ENCODE results near the gene PHACTR3. TPM values are rescaled to one million over a fixed set of nuclear protein-coding genes. Genes with fewer than 3 reads are reported as not detected.

PHACTR3 gene
- total and polyA plus RNA-seq, 2 experiments from 2014 or later = 0.45 to 0.61 TPM

DNA sequence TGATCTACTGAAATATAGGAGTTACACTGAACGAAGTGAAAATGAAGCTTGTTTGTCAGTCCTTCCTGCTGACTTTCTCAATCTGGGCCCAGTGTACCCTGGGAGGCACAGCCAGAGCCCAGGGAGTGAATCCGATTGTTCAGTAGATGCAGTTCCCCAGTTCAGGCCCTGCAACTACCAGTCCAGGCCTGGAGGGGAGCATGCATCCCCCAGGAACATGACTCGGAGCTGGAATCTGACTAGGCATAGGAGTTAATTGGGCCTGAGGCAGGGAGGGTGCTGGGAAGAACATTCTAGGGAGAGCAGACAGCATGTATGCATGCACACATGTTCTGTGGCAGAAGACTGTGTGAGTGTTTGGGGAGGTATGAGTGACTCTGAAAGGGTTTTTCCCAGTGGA is 42.1 kb downstream of the PHACTR3 start:
- Mint-ChIP-seq H3K9me3 (peaks cover 31% of the 10 kb centered on the region), H3K27me3 (ENCODE audit: insufficient read depth, low read depth, poor library complexity) (peaks cover 10% of the 10 kb centered on the region), H3K4me3 (no peak overlapping the region), H3K27ac (no peak overlapping the region), H3K4me1 (no peaks in the 10 kb centered on the region), H3K36me3 (ENCODE audit: low read depth) (peaks cover 11% of the 10 kb centered on the region)
- ATAC-seq (no peak), DNase-seq (ENCODE audit: low spot score) (no peak)
- H3F3A ChIP-seq (replicated peaks; ENCODE audit: low read depth) = no peaks in the 10 kb centered on the region
- TF ChIP-seq ZNF114 (CRISPR knock-in tag; IDR thresholded peaks at IDR 0.05) (no peak), EZH2phosphoT487 (IDR thresholded peaks at IDR 0.05; ENCODE audit: unreplicated experiment) (no peak), EZH2 (IDR thresholded peaks at IDR 0.05; ENCODE audit: low read depth, unreplicated experiment) (no peak)
- peaks cover 8% of the 10 kb centered on the region; the same call in 1 of the 2 replicates for H3K27me3 ChIP-seq (ENCODE audit: insufficient read depth)
- H4K20me1 ChIP-seq (replicated peaks; ENCODE audit: insufficient read depth) = no peaks in the 10 kb centered on the region
- no peak overlapping the region for H3K4me3 ChIP-seq
- H2AFZ ChIP-seq = no peak overlapping the region
- no peaks in the 10 kb centered on the region for H3K9me2 ChIP-seq (ENCODE audit: insufficient read depth)
- H3K79me2 ChIP-seq (replicated peaks; ENCODE audit: insufficient read depth) = no peaks in the 10 kb centered on the region
- H3K4me2 ChIP-seq = no peak overlapping the region
- H3K27ac ChIP-seq (ENCODE audit: low read depth) = no peak overlapping the region
- no peaks in the 10 kb centered on the region for H3K4me1 ChIP-seq (ENCODE audit: insufficient read depth)
- H3K36me3 ChIP-seq (ENCODE audit: insufficient read depth) = no peaks in the 10 kb centered on the region

DNA sequence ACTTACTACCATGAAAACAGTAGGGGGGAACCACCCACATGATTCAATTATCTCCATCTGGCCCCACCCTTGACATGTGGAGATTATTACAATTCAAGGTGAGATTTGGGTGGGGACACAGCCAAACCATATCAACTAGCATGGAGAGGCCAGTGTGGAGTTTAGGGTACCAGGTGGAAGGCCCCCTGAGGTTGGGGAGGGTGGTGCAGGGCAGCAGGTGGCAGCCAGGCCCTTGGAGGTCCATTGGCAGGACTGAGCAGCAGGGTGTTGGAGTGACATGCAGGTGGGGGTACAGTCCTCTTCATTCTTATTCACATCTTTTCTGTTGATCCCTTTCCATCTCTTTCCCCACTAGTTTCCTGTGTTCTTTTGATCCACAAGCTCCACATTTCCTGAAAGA is 42.9 kb downstream of the PHACTR3 start:
- Mint-ChIP-seq H3K9me3 (peaks cover 31% of the 10 kb centered on the region), H3K27ac (no peak overlapping the region), H3K27me3 (ENCODE audit: insufficient read depth, low read depth, poor library complexity) (peaks cover 11% of the 10 kb centered on the region), H3K36me3 (ENCODE audit: low read depth) (peaks cover 11% of the 10 kb centered on the region), H3K4me3 (no peak overlapping the region), H3K4me1 (no peaks in the 10 kb centered on the region)
- Histone ChIP-seq H3F3A (replicated peaks; ENCODE audit: low read depth) (no peaks in the 10 kb centered on the region), H3K4me3 (no peak overlapping the region), H3K27me3 (ENCODE audit: insufficient read depth) (peaks cover 8% of the 10 kb centered on the region; the same call in 1 of the 2 replicates), H3K4me1 (ENCODE audit: insufficient read depth) (no peaks in the 10 kb centered on the region), H4K20me1 (replicated peaks; ENCODE audit: insufficient read depth) (no peaks in the 10 kb centered on the region), H2AFZ (no peak overlapping the region), H3K36me3 (ENCODE audit: insufficient read depth) (no peaks in the 10 kb centered on the region), H3K79me2 (replicated peaks; ENCODE audit: insufficient read depth) (no peaks in the 10 kb centered on the region), H3K9me2 (ENCODE audit: insufficient read depth) (no peaks in the 10 kb centered on the region), H3K27ac (ENCODE audit: low read depth) (no peak overlapping the region), H3K4me2 (no peak overlapping the region)
- DNase-seq (ENCODE audit: low spot score) (no peak), ATAC-seq (no peak)
- TF ChIP-seq POLR2AphosphoS5 (IDR thresholded peaks at IDR 0.05; ENCODE audit: low read depth) (no peak), JUNB (IDR thresholded peaks at IDR 0.05; ENCODE audit: unreplicated experiment) (no peak), ZNF331 (CRISPR knock-in tag; IDR thresholded peaks at IDR 0.05; ENCODE audit: low read depth) (no peak), CREB1 (CRISPR knock-in tag; IDR thresholded peaks at IDR 0.05; ENCODE audit: low read depth) (no peak), NANOG (IDR thresholded peaks at IDR 0.05; ENCODE audit: borderline replicate concordance) (no peak), ZNF114 (CRISPR knock-in tag; IDR thresholded peaks at IDR 0.05) (no peak), EZH2phosphoT487 (IDR thresholded peaks at IDR 0.05; ENCODE audit: unreplicated experiment) (no peak), EZH2 (IDR thresholded peaks at IDR 0.05; ENCODE audit: low read depth, unreplicated experiment) (no peak), STAT1 (IDR thresholded peaks at IDR 0.05; ENCODE audit: unreplicated experiment) (no peak)
- TF ChIP-seq, protein P1, sequence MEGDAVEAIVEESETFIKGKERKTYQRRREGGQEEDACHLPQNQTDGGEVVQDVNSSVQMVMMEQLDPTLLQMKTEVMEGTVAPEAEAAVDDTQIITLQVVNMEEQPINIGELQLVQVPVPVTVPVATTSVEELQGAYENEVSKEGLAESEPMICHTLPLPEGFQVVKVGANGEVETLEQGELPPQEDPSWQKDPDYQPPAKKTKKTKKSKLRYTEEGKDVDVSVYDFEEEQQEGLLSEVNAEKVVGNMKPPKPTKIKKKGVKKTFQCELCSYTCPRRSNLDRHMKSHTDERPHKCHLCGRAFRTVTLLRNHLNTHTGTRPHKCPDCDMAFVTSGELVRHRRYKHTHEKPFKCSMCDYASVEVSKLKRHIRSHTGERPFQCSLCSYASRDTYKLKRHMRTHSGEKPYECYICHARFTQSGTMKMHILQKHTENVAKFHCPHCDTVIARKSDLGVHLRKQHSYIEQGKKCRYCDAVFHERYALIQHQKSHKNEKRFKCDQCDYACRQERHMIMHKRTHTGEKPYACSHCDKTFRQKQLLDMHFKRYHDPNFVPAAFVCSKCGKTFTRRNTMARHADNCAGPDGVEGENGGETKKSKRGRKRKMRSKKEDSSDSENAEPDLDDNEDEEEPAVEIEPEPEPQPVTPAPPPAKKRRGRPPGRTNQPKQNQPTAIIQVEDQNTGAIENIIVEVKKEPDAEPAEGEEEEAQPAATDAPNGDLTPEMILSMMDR (conservative IDR thresholded peaks at IDR 0.05; ENCODE audit: low read depth in 2 of 2) = no peak
- TF ChIP-seq, protein P2, sequence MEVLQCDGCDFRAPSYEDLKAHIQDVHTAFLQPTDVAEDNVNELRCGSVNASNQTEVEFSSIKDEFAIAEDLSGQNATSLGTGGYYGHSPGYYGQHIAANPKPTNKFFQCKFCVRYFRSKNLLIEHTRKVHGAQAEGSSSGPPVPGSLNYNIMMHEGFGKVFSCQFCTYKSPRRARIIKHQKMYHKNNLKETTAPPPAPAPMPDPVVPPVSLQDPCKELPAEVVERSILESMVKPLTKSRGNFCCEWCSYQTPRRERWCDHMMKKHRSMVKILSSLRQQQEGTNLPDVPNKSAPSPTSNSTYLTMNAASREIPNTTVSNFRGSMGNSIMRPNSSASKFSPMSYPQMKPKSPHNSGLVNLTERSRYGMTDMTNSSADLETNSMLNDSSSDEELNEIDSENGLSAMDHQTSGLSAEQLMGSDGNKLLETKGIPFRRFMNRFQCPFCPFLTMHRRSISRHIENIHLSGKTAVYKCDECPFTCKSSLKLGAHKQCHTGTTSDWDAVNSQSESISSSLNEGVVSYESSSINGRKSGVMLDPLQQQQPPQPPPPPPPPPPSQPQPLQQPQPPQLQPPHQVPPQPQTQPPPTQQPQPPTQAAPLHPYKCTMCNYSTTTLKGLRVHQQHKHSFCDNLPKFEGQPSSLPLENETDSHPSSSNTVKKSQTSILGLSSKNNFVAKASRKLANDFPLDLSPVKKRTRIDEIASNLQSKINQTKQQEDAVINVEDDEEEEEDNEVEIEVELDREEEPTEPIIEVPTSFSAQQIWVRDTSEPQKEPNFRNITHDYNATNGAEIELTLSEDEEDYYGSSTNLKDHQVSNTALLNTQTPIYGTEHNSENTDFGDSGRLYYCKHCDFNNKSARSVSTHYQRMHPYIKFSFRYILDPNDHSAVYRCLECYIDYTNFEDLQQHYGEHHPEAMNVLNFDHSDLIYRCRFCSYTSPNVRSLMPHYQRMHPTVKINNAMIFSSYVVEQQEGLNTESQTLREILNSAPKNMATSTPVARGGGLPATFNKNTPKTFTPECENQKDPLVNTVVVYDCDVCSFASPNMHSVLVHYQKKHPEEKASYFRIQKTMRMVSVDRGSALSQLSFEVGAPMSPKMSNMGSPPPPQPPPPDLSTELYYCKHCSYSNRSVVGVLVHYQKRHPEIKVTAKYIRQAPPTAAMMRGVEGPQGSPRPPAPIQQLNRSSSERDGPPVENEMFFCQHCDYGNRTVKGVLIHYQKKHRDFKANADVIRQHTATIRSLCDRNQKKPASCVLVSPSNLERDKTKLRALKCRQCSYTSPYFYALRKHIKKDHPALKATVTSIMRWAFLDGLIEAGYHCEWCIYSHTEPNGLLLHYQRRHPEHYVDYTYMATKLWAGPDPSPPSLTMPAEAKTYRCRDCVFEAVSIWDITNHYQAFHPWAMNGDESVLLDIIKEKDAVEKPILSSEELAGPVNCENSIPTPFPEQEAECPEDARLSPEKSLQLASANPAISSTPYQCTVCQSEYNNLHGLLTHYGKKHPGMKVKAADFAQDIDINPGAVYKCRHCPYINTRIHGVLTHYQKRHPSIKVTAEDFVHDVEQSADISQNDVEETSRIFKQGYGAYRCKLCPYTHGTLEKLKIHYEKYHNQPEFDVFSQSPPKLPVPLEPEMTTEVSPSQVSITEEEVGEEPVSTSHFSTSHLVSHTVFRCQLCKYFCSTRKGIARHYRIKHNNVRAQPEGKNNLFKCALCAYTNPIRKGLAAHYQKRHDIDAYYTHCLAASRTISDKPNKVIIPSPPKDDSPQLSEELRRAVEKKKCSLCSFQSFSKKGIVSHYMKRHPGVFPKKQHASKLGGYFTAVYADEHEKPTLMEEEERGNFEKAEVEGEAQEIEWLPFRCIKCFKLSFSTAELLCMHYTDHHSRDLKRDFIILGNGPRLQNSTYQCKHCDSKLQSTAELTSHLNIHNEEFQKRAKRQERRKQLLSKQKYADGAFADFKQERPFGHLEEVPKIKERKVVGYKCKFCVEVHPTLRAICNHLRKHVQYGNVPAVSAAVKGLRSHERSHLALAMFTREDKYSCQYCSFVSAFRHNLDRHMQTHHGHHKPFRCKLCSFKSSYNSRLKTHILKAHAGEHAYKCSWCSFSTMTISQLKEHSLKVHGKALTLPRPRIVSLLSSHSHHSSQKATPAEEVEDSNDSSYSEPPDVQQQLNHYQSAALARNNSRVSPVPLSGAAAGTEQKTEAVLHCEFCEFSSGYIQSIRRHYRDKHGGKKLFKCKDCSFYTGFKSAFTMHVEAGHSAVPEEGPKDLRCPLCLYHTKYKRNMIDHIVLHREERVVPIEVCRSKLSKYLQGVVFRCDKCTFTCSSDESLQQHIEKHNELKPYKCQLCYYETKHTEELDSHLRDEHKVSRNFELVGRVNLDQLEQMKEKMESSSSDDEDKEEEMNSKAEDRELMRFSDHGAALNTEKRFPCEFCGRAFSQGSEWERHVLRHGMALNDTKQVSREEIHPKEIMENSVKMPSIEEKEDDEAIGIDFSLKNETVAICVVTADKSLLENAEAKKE (CRISPR knock-in tag; IDR thresholded peaks at IDR 0.05) = no peak
- TF ChIP-seq, protein P3, sequence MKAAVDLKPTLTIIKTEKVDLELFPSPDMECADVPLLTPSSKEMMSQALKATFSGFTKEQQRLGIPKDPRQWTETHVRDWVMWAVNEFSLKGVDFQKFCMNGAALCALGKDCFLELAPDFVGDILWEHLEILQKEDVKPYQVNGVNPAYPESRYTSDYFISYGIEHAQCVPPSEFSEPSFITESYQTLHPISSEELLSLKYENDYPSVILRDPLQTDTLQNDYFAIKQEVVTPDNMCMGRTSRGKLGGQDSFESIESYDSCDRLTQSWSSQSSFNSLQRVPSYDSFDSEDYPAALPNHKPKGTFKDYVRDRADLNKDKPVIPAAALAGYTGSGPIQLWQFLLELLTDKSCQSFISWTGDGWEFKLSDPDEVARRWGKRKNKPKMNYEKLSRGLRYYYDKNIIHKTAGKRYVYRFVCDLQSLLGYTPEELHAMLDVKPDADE (IDR thresholded peaks at IDR 0.05) = no peak
